PC-9 (cell line): ENCODE measurements around the gene VGLL1.

Experiments used
- CTCF ChIP-seq: fragments of 200-600 bp; sonication (generic); conservative IDR thresholded peaks from 2 replicates; pipeline ENCODE4 v1.6.1; 2017; ENCODE audit warnings: mixed run types, antibody characterized with exemption, mild to moderate bottlenecking, moderate library complexity
- EZH2 ChIP-seq: fragments of 200-600 bp; sonication (generic); IDR thresholded peaks from 2 replicates; pipeline ENCODE4 v1.8.0; 2017; ENCODE audit warnings: antibody characterized with exemption, low read depth

- TF ChIP-seq CTCF = no peak
- no peak for TF ChIP-seq EZH2
Observed at GRCh38 chrX:136525738-136526606, 6.0 kb upstream of the VGLL1 start.
